ENCODE data around the gene PIGN.

DNA sequence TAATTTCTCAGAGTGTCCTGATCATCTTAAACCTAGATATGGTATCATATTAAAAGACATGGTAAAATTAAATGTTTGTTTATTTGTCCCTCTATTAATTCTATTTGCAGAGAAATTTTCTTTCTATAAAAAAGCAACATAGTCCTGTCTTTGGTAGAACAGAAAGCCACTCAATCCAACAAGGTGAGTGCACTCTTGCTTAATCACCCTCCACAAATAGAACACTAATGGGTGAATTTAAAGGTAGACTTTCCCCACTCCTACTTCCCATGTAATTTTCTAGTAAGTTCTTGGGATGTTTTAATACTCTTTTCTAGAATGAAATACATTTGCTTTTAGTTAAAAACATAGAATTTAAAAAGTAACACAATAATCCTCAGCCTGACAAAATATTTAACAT is 97.7 kb downstream of the PIGN start:
- no peak for TF ChIP-seq SUZ12 (IDR thresholded peaks at IDR 0.05)
- TF ChIP-seq FOXA1 (IDR thresholded peaks at IDR 0.05): no peak
- TF ChIP-seq BHLHE40 (IDR thresholded peaks at IDR 0.05; ENCODE audit: borderline replicate concordance): no peak
